Endometrium (tissue), 2 donors: Measurements from ENCODE around the gene C20orf141.
"Not testable (repeated sequence)": the region's sequence is repeated elsewhere in the genome, so short reads cannot be mapped to it uniquely, and the experiment has no call there.

ENCODE experiments used
- FAIRE-seq: peaks from 2 replicates; lab custom pipeline; 2012; peaks lifted over from hg19 to GRCh38; lab: Jason Lieb, UNC
- donor health status: control.
- donor health status: control.

C20orf141 gene

GRCh38 chr20:2820896-2821869, 6.4 kb downstream of the C20orf141 start:
- FAIRE-seq: no peak

- no peak for FAIRE-seq
Measured at GRCh38 chr20:2822073-2822472, 7.3 kb downstream of the C20orf141 start.

- FAIRE-seq: no peak
Measured at GRCh38 chr20:2825761-2826160, 11.0 kb downstream of the C20orf141 start.

GRCh38 chr20:2826655-2827054, 11.9 kb downstream of the C20orf141 start:
- no peak for FAIRE-seq

- no peak for FAIRE-seq
Measured at GRCh38 chr20:2829376-2829775, 14.6 kb downstream of the C20orf141 start.

GRCh38 chr20:2831206-2831605, 16.4 kb downstream of the C20orf141 start:
- not testable (repeated sequence) for FAIRE-seq

- FAIRE-seq: no peak
Measured at GRCh38 chr20:2833761-2834160, 19.0 kb downstream of the C20orf141 start.

GRCh38 chr20:2834401-2835110, 19.8 kb downstream of the C20orf141 start:
- no peak for FAIRE-seq

- FAIRE-seq: no peak
Measured at GRCh38 chr20:2835331-2835796, 20.6 kb downstream of the C20orf141 start.

GRCh38 chr20:2836035-2836434, 21.2 kb downstream of the C20orf141 start:
- no peak for FAIRE-seq

GRCh38 chr20:2837221-2837960, 22.6 kb downstream of the C20orf141 start:
- no peak for FAIRE-seq

- no peak for FAIRE-seq
Measured at GRCh38 chr20:2838170-2838797, 23.5 kb downstream of the C20orf141 start.

GRCh38 chr20:2838847-2839671, 24.3 kb downstream of the C20orf141 start:
- no peak for FAIRE-seq

GRCh38 chr20:2839732-2840137, 24.9 kb downstream of the C20orf141 start:
- no peak for FAIRE-seq

GRCh38 chr20:2840138-2840966, 25.6 kb downstream of the C20orf141 start, which contains the start of the genes PCED1A and VPS16:
PCED1A (minus strand) TSS chr20:2840655; CDS start chr20:2839912, 743 bp downstream.
VPS16 (plus strand) TSS chr20:2840745; CDS start chr20:2840775, 30 bp downstream.
- no peak for FAIRE-seq

- FAIRE-seq: no peak
Measured at GRCh38 chr20:2840967-2841531, 26.3 kb downstream of the C20orf141 start.

- no peak for FAIRE-seq
Measured at GRCh38 chr20:2845607-2846006, 30.8 kb downstream of the C20orf141 start.

- FAIRE-seq: no peak
Measured at GRCh38 chr20:2846698-2847097, 31.9 kb downstream of the C20orf141 start.

GRCh38 chr20:2847802-2848201, 33.0 kb downstream of the C20orf141 start:
- no peak for FAIRE-seq
